Astrocyte (in vitro differentiated cells and primary cell): ENCODE results near the gene SPATA17.

Source experiments
- CTCF ChIP-seq: IDR thresholded peaks from 2 replicates; pipeline ENCODE4 v1.5.1; 2011; ENCODE audit warnings: low read depth, mild to moderate bottlenecking, inconsistent platforms, low read length, moderate library complexity; ENCODE audit not compliant: insufficient read depth
- EZH2 ChIP-seq: IDR thresholded peaks from 2 replicates; pipeline ENCODE4 v1.6.1; 2012; ENCODE audit warnings: mild to moderate bottlenecking, low read length, inconsistent platforms; ENCODE audit not compliant: insufficient read depth

- TF ChIP-seq CTCF (no peak), EZH2 (no peak)
These were observed 43.0 kb downstream of the SPATA17 start for GRCh38 chr1:217674028-217674729.
